ENCODE results near the gene SWT1. TPM values are rescaled to one million over a fixed set of nuclear protein-coding genes. Genes with fewer than 3 reads are reported as not detected.
"Not testable (repeated sequence)": the region's sequence is repeated elsewhere in the genome, so short reads cannot be mapped to it uniquely, and the experiment has no call there.

The SWT1 gene
- total RNA-seq, 1 experiment from 2014 or later, result 2.7 TPM

GRCh38 chr1:185207980-185208602, 51.1 kb downstream of the SWT1 start:
- Mint-ChIP-seq H3K4me3 (ENCODE audit: unreplicated experiment) (no peak overlapping the region), H3K27me3 (ENCODE audit: insufficient read depth, unreplicated experiment) (no peaks in the 10 kb centered on the region), H3K27ac (ENCODE audit: unreplicated experiment) (no peak overlapping the region), H3K9me3 (ENCODE audit: unreplicated experiment) (peaks cover 9% of the 10 kb centered on the region), H3K4me1 (ENCODE audit: low read depth, unreplicated experiment) (no peaks in the 10 kb centered on the region), H3K36me3 (ENCODE audit: insufficient read depth, unreplicated experiment) (no peaks in the 10 kb centered on the region)
- TF ChIP-seq CTCF (IDR thresholded peaks at IDR 0.05; ENCODE audit: insufficient read depth in 1 of 2, low read depth in 1 of 2, low read length in 1 of 2, severe bottlenecking in 1 of 2, unreplicated experiment in 1 of 2), result no peak
- intact Hi-C loops (cut with micrococcal nuclease; ENCODE audit: unreplicated experiment), result loop anchor here (1.0 to 10.0 kb wide), 2 partner anchors 107 to 473 kb away; partner anchors contain the start of gene IVNS1ABP
- H3K27me3 ChIP-seq (replicated peaks; ENCODE audit: control insufficient read depth, insufficient read depth, low read length), result no peaks in the 10 kb centered on the region
- DNase-seq, result no peak
- no peak overlapping the region for H3K4me3 ChIP-seq (ENCODE audit: low read depth, low read length)
- H3K36me3 ChIP-seq (ENCODE audit: control insufficient read depth, insufficient read depth, low read length), result no peaks in the 10 kb centered on the region
- POLR2A ChIA-PET, result no interaction called here
- CTCF ChIA-PET, result no interaction called here
- no TSS peak for BruUV-seq (replicated peaks)
- no peaks in the 10 kb centered on the region for H3K4me1 ChIP-seq
- no peaks in the 10 kb centered on the region for H3K9me3 ChIP-seq

GRCh38 chr1:185208626-185209180, 51.7 kb downstream of the SWT1 start:
- no peaks in the 10 kb centered on the region for H3K9me3 ChIP-seq
- Mint-ChIP-seq H3K27ac (ENCODE audit: unreplicated experiment) (no peak overlapping the region), H3K27me3 (ENCODE audit: insufficient read depth, unreplicated experiment) (no peaks in the 10 kb centered on the region), H3K4me1 (ENCODE audit: low read depth, unreplicated experiment) (no peaks in the 10 kb centered on the region), H3K4me3 (ENCODE audit: unreplicated experiment) (no peak overlapping the region), H3K36me3 (ENCODE audit: insufficient read depth, unreplicated experiment) (no peaks in the 10 kb centered on the region), H3K9me3 (ENCODE audit: unreplicated experiment) (peaks cover 9% of the 10 kb centered on the region)
- POLR2A ChIA-PET, result no interaction called here
- H3K27me3 ChIP-seq (replicated peaks; ENCODE audit: control insufficient read depth, insufficient read depth, low read length), result no peaks in the 10 kb centered on the region
- CTCF ChIA-PET, result no interaction called here
- no peak overlapping the region for H3K4me3 ChIP-seq (ENCODE audit: low read depth, low read length)
- no peak for TF ChIP-seq CTCF (IDR thresholded peaks at IDR 0.05; ENCODE audit: insufficient read depth in 1 of 2, low read depth in 1 of 2, low read length in 1 of 2, severe bottlenecking in 1 of 2, unreplicated experiment in 1 of 2)
- BruUV-seq (replicated peaks), result no TSS peak
- intact Hi-C loops (cut with micrococcal nuclease; ENCODE audit: unreplicated experiment), result loop anchor here (10.0 kb wide), 1 partner anchor 106 kb away; the partner anchor contains the start of gene IVNS1ABP
- no peaks in the 10 kb centered on the region for H3K36me3 ChIP-seq (ENCODE audit: control insufficient read depth, insufficient read depth, low read length)
- H3K4me1 ChIP-seq, result no peaks in the 10 kb centered on the region
- no peak for DNase-seq

- H3K9me3 Mint-ChIP-seq (ENCODE audit: unreplicated experiment); POLR2A ChIA-PET; H3K4me3 Mint-ChIP-seq (ENCODE audit: unreplicated experiment); H3K27ac Mint-ChIP-seq (ENCODE audit: unreplicated experiment); H3K9me3 ChIP-seq; DNase-seq; H3K4me1 ChIP-seq; H3K27me3 Mint-ChIP-seq (ENCODE audit: insufficient read depth, unreplicated experiment); CTCF ChIA-PET; H3K36me3 Mint-ChIP-seq (ENCODE audit: insufficient read depth, unreplicated experiment); BruUV-seq (replicated peaks); H3K36me3 ChIP-seq (ENCODE audit: control insufficient read depth, insufficient read depth, low read length); H3K4me3 ChIP-seq (ENCODE audit: low read depth, low read length); H3K27me3 ChIP-seq (replicated peaks; ENCODE audit: control insufficient read depth, insufficient read depth, low read length); H3K4me1 Mint-ChIP-seq (ENCODE audit: low read depth, unreplicated experiment): not testable (repeated sequence)
- intact Hi-C loops (cut with micrococcal nuclease; ENCODE audit: unreplicated experiment), result loop anchor here (10.0 kb wide), 1 partner anchor 105 kb away; the partner anchor contains the start of gene IVNS1ABP
Observed at GRCh38 chr1:185209357-185209756, 52.4 kb downstream of the SWT1 start.

Measured in Caco-2 (cell line).